Measurements from ENCODE around the gene WDPCP.
"Not testable (repeated sequence)": the region's sequence is repeated elsewhere in the genome, so short reads cannot be mapped to it uniquely, and the experiment has no call there.

Gene WDPCP

DNA sequence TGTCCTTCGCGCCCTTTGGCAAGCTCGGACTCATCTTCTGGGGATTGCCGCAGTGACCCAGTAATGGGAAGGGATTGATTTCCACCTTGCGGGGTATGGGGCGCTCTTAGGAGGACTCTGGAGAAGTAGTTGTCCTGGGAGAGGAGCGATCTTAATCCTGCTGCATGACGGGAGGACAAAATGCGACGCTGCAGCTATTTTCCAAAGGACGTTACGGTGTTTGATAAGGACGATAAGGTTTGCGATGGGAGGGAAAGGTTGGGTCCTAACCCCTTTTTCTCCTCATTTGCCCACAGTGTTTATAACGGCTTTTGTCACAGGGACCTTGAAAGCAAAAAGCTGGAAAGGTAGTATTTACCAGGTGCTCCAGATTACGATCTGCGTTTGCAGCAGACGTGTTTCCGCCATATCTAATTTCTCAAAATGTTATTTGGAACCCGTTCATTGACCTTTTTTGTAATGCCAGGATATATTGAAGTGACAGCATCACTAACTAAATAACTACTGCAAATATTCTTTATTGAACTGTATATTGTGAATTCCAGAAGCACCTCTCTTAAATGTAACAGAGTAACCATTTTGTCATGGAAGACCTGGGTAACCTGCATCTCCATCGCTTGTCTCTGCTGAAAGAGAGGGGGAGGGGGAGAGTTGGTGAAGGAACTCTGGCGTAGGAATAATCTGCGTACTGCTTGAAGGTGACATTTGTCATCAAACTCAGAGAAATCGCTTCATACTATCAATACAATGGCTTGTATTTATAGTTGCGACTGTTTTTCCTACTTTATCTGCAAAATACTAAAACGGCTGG is 1.1 kb upstream of the WDPCP start:
- DNase-seq: no peak

- no peak for DNase-seq
Observed at GRCh38 chr2:63587814-63588384, 378 bp downstream of the WDPCP start.

GRCh38 chr2:63582873-63583272 is 5.4 kb downstream of the WDPCP start:
- no peak for DNase-seq

- no peak for DNase-seq
Observed at GRCh38 chr2:63581298-63581961, 6.8 kb downstream of the WDPCP start.

GRCh38 chr2:63580651-63581297 is 7.5 kb downstream of the WDPCP start:
- no peak for DNase-seq

DNA sequence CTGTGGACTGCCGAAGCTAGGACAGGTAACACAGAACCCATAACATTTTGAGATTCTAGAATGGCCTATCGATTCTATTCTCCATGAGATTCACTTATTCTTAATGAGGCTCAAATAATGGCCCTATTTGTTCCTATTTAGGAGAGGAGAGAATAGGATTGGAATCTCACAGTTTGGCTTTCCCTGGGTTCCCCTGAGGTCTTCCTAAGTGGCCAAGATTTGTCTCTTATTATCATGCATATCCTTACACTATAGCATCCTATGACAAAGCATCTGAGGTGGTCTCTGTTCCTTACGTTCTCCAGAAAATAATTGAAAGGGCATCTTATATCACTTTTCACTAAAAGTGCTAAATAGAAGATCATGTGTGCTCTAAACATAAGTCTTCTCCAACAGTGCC is 9.5 kb downstream of the WDPCP start:
- no peak for DNase-seq

DNA sequence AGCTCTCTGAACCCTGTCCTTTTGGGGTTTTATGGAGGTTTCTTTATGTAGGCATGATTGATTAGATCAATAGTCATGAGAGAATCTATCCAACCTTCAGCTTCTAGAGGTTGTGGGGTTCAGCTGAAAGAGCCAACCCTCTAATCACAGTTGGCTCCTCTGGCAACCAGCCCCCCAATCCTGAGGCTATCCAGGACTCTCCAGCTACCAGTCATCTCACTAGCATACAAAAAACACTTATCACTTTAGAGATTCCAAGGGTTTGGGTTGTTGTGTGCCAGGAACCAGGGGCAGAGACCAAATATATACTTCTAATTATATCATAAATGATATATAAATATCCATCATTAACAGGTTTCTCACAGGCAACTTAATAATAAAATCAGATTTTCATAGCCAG is 11.7 kb downstream of the WDPCP start:
- no peak for DNase-seq

- DNase-seq: not testable (repeated sequence)
Observed at GRCh38 chr2:63573726-63574345, 14.4 kb downstream of the WDPCP start.

DNA sequence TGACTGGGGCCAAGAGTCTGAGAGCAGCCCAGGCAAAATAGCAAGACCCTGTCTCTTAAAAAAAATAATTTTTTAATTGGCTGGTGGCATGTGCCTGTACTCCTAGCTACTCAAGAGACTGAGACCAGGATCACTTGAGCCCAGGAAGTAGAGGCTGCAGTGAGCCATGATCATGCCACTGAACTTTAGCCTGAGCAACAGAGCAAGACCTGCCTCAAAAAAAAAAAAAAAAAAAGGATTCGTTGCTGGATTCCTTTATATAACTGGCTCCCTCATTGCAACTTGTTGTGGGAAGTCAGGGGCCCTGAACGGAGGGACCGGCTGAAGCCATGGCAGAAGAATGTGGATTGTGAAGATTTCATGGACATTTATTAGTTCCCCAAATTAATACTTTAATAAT is 15.3 kb downstream of the WDPCP start:
- not testable (repeated sequence) for DNase-seq

DNA sequence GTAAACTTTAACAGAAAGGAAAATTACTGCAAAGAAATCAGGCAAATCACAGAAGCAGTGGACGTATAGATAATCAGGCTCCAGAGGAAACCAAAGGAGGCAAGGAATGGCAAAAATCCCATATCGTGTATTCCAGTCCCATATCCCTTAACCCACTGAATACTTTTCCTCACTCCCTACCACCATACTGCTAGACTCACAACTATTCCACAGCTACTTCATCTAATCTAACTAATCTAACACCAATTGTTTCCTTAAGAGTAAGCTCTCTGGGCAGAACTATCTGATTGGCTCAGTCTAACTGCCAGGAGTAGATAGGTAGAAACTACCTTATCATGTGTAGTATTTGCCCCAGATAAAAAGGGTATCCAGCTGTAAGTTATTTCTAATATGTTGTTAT is 16.3 kb downstream of the WDPCP start:
- DNase-seq: no peak

DNA sequence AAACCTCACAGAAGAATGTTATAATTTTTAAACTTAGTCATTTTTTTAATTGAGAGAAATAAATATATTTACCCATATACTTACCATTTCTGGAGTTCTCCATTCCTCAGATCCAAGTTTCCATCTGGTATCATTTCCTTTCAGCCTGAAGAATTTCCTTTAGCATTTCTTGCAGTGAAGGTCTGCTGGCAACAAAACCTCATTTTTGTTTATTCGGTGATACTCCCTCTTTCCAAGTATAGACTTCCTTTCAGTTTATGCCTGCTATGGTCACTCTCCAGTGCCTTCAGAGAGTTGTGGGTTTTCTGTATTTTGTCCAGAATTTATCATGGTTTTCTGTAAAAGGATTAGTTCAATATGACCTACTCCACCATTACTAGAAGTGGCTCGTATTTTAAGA is 17.0 kb downstream of the WDPCP start:
- DNase-seq: no peak

GRCh38 chr2:63569740-63570139 is 18.5 kb downstream of the WDPCP start:
- DNase-seq: no peak

DNA sequence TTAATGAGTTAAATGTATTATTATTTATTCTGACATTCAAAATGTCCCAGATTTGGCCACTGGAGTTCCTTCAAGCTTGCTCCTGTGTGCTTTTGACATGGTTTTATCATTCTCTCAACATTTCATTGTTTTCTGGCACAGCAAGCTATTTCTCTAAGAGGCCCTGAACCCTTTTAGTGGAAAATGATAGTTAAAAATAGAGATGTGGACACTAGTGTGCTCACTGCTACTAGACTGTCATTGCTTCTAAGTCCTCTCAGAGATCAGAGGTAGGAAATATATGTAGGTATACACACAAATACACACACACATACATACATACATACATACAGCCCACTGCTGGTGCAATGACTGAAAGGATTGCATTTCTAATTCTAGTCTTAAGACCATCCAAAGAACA is 25.5 kb downstream of the WDPCP start:
- DNase-seq: no peak

DNA sequence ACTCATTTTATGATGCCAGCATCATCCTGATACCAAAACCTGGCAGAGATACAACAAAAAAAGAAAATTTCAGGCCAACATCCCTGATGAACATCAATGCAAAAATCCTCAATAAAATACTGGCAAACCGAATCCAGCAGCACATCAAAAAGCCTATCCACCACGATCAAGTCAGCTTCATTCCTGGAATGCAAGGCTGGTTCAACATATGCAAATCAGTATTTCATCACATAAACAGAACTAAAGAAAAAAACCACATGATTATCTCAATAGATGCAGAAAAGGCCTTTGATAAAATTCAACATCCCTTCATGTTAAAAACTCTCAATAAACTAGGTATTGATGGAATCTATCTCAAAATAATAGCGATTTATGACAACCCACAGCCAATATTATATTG is 29.4 kb downstream of the WDPCP start:
- not testable (repeated sequence) for DNase-seq

DNA sequence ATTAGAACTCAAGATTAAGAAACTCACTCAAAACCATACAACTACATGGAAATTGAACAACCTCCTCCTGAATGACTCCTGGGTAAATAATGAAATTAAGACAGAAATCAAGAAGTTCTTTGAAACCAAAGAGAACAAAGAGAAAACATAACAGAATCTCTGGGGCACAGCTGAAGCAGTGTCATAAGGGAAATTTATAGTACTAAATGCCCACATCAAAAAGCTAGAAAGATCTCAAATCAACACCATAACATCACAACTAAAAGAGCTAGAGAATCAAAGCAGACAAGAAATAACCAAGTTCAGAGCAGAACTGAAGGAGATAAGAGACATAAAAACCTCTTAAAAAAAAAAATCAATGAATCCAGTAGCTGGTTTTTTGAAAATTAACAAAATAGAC is 30.5 kb downstream of the WDPCP start:
- not testable (repeated sequence) for DNase-seq

GRCh38 chr2:63555931-63556330 is 32.3 kb downstream of the WDPCP start:
- no peak for DNase-seq

DNA sequence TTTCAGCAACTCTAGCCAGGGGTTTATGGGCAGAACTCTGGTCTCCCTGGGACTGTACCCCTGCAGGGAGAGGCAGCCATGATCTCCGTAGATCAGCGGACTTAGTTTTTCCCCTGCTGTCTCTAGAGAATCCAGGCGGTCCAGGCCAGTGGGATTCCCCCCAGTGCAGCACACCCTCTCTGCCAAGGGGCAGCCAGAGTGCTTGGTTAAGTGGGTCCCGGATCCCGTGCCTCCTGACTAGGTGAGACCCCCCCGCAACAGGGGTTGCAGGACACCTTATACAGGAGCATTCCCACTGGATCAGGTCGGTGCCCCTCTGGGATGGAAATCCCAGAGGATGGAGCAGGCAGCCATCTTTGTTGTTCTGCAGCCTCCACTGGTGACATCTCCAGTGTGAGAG is 33.0 kb downstream of the WDPCP start:
- no peak for DNase-seq

DNA sequence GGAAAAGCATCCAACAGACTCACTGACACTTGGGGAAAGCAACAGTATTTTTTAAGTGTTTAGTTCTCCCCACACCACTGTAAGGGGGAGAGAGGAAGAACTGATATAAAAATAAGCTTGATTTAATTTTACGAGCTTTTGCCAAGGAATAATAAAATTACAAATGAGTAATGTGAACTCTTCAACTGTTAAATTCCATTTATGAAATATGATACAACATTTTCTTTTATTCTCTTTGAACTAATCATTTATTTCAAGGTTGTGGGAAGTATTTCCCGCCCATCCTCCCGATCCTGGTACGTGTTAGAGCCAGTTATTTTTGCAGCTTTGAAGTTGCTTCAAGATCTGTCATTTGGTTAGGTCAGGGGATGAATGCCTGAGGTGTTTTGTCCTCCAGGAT is 35.2 kb downstream of the WDPCP start:
- no peak for DNase-seq

GRCh38 chr2:63545023-63545422 is 43.3 kb downstream of the WDPCP start:
- DNase-seq: no peak

DNA sequence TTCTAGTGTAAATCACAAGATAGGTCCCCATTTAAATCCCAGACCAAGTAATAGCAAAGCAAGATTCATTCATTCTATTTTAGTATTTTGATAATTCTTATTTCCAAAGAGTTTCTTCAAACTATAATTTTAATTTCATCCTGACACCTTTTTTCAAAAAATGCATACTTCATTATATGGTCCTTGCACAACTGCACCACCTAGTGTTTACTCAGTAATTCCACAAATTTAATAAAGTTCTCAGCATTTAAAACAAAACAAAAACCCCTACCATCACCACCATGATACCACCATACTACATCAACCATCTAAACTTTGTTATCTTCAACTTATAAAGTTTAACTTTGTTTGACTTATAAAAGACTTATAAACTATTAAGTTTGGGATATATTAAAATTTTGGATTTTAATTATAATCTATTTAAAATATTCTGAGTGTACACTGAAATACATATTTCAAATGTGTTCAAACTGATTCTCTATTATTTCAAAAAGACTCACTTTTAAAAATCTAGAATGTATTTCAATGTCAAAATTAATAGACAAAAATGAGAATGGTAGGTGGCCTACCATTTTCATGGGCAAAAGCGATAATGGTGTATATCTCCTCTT is 44.2 kb downstream of the WDPCP start:
- no peak for DNase-seq

DNA sequence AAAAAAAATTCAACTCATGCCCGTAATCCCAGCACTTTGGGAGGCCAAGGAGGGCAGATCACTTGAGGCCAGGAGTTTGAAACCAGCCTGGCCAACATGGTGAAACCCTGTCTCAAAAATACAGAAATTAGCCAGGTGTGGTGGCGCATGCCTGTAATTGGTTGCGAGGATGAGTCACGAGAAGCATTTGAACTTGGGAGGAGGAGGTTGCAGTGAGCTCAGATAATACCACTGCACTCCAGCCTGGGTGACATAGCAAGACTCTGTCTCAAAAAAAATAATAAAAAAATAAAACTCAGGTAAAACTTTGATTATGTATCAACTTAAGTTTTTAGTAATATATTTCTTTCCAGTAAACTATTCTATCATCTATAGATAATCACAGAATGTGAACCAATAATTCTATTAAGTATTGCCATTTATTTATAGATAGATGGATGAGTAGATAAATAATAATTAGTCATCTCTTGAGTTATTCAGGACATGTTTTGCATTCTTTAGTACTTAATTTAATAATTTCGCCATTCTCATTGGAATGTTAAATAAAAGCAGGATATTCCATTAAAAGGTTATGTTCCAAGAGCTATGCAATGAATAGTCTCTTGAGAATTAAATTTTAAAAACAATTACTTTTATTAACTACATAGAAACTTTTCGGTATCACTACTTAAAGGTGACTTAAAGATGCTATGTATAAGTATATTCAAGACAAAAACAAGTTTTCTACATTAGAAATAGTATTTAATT is 48.7 kb downstream of the WDPCP start:
- no peak for DNase-seq

DNA sequence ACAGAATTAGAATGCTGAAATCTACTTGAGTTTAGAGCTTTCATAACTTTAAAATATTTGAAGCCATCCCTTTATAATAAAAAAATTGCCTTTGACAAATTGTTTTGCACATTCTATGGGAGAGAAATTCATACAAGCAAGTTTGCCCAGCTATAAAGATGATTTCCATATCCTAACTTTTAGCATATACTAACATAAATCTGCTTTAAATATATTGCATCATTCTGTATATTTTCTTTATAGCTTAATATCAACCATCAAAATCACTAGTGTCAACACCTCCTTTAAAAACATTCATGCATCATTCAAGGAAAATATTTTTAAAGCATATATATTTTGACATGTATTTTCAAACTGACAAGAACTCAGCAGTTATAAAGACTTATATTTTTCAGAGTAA is 49.9 kb downstream of the WDPCP start:
- no peak for DNase-seq

Measured in NCI-H1092 (cell line).